HG03432 (cell line): ENCODE data around the gene DOCK10.
"Not testable (repeated sequence)": the region's sequence is repeated elsewhere in the genome, so short reads cannot be mapped to it uniquely, and the experiment has no call there.

Experiments used
- ATAC-seq: cut with Tn5 transposase; IDR thresholded peaks from one replicate; pipeline ENCODE4 v1.9.1; 2021; ENCODE audit warnings: mild to moderate bottlenecking, moderate library complexity; ENCODE audit not compliant: unreplicated experiment

The DOCK10 gene

DNA sequence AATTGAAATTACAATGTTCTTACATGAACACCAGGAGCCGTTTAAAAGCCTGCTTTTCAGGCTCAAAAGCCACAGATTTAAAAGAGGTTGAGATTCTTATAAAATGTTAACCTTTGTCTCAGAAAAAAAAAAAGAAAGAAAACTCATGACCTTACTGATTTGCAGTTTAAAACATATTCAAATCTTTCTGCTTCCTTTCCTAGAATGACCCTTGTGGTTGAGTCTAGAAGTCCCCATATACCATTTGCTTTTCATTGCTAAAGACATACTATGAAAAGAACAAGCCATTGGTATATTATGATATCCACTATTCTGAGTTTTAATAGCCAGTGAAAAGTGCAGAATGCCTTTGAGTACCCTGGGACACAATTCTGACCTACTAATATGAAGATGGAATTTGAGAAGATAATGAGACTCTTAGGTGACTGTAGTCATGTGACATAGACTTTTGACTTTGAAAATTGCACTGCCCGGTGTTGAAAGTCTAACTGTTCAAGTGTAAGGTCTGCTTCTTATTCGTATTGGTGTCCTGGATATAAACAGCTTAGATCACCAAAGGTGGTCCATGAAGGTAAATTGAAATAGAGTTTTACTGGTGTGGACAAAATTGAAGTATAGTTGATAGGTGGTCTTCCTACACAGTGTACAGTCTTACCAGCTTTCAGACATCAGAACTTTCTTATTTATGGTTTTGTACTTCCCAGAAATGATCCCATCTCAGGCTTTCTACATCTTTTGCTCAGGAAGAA lies 117.0 kb downstream of the DOCK10 start:
- ATAC-seq = peak; percentile 20

DNA sequence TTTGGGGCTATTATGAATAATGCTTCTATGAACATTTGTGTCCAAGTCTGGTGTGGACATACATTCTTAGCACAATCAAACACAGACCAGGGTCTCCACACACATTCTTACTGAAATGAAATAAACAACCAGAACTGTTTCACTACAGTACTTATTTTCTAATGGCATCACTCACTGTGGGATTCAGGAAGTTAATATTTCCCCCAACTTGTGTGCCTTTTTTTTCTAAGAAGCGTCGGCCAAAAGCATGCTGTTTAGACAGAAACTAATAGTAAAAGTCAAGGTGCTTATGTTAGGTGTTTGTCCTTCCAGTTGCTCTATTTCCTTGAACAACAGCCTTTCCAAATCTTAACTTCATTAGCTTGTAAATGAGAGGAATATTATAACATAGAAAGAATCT lies 117.6 kb downstream of the DOCK10 start:
- no peak for ATAC-seq

DNA sequence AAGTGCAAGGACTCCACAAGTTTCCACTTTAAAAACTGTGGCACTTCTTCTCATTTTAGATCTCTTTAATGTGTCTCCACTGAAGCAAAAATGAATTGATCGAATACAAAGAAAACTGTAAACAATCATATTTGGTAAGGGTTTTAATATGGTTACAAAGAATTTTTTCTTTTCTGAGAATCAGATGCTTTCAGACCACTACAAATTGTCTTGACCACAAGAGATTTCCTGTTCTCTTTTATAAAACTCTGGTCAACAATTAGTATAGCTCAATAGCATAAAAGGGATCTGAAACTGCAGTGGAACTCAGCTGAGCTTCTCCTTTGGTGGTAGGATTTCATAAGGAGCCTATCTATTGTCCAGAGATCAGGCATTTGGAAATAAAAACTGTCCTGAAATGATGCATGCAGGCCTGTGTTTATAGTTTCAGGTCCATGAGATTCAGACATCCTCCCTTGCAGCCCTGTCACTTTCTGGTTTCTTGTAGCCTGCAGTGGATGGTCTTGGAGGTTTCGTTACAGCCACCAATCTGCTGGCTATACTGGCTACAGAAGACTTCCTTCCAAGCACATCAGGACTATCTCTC lies 120.0 kb downstream of the DOCK10 start:
- peak; percentile 70 for ATAC-seq

DNA sequence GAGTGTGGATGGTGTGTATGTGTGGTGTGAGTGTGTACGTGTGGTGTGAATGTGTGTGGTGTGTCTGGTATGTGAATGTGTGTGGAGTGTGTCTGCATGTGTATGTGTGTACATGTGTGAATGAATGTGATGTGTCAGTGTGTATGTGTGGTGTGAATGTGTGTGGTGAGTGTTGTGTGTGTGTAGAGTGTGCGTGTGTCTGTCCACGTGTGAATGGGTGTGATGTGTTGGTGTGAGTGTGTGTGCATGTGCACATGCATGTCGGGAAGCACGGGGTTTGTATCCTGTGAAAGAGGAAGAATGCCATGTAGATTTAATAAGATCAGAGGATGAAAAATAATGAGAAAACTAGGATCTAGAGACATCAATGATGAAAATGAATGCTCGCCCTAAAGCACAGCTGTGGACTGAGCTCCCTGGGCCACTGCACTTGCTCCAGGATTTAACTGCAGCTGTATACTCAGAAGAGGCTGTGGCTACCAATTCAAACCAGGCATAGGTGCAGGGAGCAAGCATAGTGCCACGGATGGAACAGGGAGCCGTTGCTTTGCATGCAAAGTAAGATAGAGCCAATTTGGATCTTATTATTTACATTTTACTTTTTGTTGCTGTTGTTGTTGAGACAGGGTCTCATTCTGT lies 122.7 kb downstream of the DOCK10 start:
- no peak for ATAC-seq

DNA sequence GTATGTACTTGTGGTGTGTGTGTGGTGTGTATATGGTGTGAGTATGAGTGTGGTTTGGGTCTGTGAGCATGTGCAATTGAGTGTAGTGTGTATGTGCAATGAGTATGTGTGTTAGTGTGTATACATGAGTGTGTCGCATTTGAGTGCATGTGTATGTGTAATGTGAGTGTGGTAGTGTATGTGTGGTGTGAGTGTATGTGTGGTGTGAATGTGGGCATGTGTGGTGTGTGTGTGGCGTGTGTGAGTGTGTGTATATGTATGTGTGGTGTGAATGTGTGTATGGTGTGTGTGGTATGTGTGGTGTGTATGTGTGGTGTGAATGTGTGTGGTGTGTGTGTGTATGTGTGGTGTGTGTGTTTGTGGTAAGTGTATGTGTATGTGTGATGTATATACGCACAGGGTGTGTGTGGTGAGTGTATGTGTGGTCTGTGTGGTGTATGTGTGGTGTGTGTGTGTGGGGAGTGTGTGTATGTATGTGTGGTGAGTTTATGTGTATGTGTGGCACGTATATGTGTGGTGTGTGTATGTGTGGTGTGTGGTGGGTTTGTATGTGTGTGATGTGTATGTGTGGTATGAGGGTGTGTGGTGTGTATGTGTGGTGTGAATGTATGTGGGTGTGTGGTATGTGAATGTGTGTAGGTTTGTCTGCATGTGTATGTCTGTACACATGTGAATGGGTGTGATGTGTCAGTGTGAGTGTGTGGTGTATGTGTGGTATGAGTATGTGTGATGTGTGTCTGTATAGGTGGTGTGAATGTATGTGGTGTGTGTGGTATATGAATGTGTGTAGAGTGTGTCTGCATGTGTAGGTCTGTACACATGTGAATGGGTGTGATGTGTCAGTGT lies 123.4 kb downstream of the DOCK10 start:
- ATAC-seq = no peak

DNA sequence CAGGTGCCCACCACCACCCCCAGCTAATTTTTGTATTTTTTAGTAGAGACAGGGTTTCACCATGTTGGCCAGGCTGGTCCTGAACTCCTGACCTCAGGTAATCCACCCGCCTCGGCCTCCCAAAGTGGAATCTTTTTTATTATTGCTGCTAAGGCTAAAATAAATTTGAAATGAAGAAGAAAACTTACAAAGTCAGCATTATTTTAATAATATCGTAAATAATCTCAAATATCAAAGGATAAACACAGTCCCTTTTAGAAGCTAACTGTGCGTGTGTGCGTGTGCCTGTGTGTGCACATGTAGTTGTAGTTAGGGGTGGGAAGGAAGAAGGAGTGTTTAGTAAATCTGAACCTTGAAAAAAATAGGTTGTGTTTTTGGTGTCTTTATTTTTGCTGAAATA lies 125.0 kb downstream of the DOCK10 start:
- not testable (repeated sequence) for ATAC-seq

DNA sequence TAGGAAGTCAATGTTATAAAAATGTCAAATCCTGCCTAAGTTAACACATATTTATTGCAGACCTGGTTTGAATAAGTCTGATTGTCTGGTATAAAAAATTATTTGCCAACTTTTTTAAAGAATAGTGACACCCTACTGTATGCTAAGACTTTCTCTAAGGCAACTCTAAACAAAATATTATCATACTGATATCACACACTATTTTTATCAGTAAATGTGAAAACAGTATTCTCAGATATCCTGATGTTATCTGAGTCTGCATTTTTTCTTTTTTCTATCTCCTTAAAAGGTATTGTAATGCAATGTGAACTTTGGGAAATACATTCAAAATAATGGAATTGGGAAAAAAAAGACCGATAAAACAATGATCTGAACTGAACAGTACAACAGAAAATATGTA lies 127.1 kb downstream of the DOCK10 start:
- no peak for ATAC-seq

DNA sequence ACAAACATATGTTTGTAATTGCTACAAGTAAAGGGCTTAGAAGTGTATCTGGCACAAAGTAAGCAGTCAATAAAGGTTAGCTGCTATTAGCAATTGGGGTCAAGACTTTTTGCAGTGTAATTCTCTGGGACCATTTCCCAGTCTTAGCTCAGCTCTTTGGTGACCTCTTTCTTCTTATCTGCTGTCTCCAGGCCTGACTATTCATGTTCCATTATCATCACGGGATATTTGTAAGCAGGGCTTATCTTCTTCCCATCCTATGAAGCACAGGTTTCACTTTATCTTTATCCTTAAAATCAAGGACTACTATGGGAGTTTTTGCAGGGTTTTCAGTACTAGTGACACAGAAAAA lies 131.7 kb downstream of the DOCK10 start:
- peak; percentile 17 for ATAC-seq

DNA sequence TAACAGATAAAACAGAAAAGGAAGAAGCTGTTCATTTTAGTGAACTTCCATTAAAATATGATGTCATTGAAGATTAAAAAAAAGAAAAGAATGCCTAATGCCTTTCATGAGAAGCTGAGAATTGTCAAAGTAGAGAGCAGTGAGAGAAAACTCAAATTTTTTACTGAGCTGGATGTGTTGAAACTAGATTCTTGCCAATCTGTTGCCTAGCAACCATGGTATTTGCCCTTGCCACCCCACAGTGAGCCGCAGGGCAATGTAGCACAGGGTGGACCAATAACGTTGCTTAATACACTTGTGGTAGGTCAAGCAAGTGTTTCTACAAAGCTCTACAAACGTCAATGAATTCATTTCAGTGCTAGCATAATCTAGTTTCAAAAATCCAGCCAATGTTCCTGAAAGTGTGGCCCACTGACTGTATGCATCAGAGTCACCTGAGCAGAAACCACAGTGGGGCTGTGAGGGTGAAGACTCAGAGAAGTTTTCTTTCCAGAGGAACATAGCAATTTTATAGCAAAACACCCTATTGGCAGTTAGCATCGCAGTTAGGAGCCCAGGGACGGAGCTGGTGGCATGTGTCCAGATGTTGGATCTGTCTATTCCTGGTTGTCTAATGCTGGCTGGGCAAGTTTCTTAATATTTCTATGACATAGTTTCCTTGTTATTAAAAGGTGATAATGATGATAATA lies 132.2 kb downstream of the DOCK10 start:
- ATAC-seq = peak; percentile 79

DNA sequence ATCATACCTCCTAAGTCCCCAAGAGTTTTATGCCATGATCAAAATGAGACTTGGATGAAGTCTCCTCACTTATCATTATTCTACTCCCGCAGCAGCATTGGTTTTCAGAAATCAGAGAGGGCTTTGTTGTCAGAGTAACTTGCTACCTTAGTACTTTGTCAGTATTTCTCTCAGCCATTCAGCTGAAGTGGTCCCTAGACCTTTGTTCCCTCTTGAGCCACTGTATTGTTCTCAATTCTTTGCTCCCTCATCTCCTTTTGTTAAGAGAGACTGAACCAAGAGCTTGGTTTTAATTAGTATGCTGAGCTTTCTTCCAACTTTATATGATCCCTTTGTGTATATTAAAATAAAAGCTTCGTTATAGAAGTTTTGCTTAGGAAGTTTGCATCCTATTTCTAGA lies 133.4 kb downstream of the DOCK10 start:
- ATAC-seq = no peak

DNA sequence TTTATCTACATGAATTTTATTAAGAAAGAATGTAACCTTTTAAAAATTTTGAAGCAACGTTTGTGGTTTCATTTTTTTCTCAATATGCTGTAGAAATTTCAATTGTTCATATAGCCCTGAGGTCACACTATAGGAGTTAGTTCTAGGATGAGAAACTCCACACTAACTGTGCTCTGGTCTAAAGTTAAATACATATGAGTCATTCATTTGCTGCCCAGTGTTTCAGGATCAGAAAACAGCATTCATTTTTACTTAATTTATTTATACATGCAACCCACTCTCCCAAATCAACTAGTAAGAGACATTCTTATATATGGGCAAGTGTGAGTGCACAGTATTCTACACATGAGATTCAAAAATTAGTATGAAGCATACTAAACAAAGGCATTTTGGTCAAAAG lies 137.9 kb downstream of the DOCK10 start:
- peak; percentile 71 for ATAC-seq

DNA sequence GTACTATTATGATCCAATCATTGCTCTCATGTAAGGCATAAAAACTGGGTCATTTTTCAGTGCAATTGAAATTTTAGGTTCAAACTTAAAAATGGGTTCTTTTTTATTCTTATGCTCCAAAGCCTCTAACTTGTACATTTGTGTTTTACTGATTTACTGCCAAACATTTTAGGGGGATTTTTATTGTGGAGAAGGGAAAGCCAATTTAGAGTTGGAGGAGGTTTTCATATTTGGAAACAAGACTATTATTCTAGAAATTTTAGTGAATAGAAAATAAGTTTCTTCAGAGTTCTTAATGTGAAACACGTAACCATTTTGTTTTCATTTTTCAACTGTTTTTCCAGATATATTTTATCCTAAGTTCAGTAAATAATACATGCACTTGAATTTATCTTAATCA lies 138.6 kb downstream of the DOCK10 start:
- no peak for ATAC-seq

DNA sequence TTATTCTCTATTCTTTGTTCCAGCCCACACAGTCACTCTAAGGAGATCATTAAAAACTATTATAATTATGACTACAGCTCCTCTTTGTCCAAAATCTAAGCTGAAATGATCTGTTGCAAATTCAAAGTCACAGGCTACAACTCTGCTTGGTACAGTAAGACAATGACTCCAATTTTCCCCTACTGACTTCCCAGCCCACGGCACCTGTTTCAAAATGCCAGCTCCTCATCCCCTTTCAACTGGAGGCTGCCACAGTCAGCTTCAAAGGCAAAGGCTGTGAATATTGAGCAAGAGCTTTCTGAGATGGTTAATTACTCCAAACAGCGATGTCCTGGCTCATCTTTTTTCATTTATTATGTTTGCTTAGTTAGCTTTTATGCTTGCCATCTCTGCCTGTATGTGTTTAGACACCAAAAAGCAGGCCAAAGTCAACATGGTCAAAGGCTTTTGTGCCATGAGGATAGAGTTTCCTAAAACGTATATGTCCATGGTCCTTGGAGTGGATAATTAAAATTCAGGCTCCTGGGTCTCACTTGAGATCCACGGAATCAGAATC lies 141.1 kb downstream of the DOCK10 start:
- no peak for ATAC-seq

DNA sequence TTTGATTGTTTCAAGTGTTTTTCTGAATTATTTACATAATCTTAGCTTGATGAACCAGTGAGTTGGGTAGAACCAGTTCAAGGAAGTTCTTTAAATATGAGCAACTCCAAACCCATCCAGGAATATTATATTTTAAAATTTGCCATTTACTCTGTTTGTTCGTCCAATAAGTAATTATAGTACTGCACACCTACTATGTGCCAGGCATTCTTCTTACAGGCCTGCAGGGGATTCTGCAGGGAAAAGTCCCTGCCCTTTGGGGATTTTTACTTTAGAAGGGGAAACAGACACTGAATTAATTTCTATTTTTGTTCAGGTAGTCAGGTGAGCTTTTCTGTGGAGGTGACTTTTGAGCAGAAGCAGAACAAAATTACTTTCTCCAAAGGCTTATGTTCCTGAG lies 146.9 kb downstream of the DOCK10 start:
- no peak for ATAC-seq

DNA sequence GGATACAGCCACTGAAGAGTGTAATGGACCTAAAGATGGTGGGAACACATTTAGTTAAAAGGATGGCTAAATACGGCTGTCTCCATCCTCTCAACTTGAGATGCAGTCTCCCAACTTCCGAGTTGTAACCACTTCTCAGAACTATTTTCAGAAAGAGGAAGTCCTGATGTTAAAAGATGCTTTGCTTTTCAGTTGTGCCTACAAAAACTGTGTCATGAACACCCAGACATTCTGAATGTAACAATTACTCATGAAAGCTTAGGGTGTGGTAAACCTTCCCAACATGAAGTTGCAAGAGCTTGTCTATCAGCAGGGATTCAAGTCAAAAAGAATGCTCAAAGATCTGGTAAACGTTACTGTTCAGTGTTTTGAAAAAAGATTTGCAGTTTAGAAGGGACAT lies 147.9 kb downstream of the DOCK10 start:
- peak; percentile 89 for ATAC-seq

DNA sequence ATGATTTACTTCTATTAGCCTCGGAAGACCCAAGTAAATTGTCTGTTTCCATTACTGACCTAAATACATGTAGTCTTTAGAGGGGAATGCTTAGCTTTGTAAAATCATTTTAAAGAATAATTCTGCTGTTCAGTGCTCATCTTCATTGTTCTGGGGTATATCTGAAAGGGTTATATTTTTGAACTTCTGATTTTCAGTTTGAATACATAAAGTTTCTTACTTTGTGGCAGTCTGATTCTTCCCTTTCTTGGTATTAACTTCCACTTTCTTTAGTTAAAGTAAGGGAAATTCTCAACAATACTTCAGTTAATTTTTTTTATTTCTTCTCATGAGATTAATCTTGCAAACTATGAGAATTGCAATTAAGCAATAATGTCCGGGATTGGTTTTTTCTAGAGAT lies 148.4 kb downstream of the DOCK10 start:
- peak; percentile 51 for ATAC-seq

DNA sequence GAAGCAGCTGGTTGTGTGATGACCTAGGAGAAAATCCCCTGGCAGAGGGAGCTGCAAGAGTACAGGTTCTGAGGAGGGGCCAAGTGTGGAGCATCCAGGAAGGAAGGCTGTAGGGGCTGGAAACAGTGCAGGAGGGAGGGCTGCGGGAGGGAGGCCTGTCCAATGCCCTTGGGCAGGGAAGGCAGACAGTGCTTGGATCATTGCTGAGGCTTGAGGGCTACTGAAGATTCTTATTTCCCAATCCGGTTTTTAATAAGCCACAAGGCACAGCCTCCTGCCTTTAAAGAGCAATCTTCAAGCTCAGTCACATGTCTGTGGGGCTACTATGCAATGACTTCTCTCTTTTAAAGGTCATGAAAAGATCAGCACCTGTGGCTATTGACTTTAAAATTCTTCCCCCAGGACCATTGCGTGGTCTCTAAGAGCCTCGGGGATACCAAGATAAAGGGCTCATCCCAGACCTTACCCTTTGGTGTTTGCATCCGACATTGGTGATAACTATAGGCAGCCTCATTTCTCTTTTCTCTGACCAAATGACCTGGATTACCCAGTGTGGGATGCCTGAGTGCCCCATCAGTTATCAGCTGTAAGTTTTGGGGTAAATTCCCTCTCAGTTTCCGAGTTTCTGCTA lies 149.6 kb downstream of the DOCK10 start:
- no peak for ATAC-seq

DNA sequence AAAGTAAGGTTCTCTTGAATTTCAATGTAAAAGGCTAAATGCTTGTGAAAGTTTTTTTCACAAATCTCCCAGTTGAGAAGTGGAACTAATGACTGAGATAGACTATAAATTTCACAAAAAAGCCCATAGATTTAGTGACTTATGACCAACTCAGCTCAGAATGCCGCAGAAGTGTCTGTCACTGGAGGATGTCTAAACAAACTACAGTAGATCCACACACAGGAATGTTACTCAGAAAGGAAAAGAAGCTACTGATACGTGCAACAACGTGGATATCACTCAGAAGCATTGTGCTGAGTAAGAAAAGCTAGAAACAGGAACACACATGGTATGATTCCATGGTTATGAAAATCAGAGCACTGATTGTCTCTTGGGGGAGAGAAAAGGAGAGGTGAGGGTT lies 151.9 kb downstream of the DOCK10 start:
- ATAC-seq = no peak

DNA sequence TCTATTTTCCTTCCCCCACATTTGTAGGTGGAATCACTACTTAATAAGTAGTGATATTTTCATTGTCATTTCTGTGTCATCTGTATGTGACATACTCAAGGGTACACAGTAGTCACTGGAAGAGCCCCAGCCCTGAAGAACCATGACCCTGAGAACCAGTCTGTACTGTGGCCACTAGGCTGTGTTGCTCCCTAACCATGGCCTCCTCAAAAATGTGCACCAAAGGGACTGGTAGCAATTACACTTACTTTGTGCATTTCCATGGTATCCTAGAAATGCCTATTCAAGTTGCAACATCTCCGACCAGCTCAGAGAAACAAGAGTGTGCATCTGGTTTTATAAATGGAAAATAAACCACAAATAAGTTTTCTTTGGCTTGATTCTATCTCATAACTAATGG lies 155.1 kb downstream of the DOCK10 start:
- peak; percentile 30 for ATAC-seq
